Kidney (tissue), 14 donors: Measurements from ENCODE around the gene TAF6. TPM values are rescaled to one million over a fixed set of nuclear protein-coding genes. Genes with fewer than 3 reads are reported as not detected.

Experiments used
- DNase-seq, 5 donors: peaks; one replicate each; pipeline ENCODE4 v3.0.0-alpha.2; 2013 to 2020
- FAIRE-seq: peaks from 2 replicates; lab custom pipeline; 2012; peaks lifted over from hg19 to GRCh38; lab: Jason Lieb, UNC
- H3K27ac ChIP-seq, 2 donors: one replicate each; pipeline ENCODE4 v1.7.0; 2013; ENCODE audit warnings: low read depth in 2 of 2, low read length in 2 of 2, inconsistent platforms in 1 of 2
- H3K27me3 ChIP-seq: one replicate; pipeline ENCODE4 v1.7.1; 2013; ENCODE audit warnings: low read length, inconsistent platforms; ENCODE audit not compliant: control insufficient read depth, insufficient read depth
- H3K36me3 ChIP-seq, 3 donors: one replicate each; pipeline versions ENCODE4 v1.7.0 to v1.7.1; 2013; ENCODE audit warnings: low read length in 3 of 3, control low read depth in 1 of 3, inconsistent platforms in 1 of 3; ENCODE audit not compliant: insufficient read depth in 3 of 3, control insufficient read depth in 2 of 3
- H3K4me1 ChIP-seq, 3 donors: one replicate each; pipeline versions ENCODE4 v1.7.0 to v1.7.1; 2013; ENCODE audit warnings: low read length in 3 of 3, inconsistent platforms in 1 of 3, low read depth in 1 of 3; ENCODE audit not compliant: control insufficient read depth in 2 of 3, insufficient read depth in 2 of 3
- H3K4me3 ChIP-seq, 3 donors: one replicate each; pipeline versions ENCODE4 v1.7.0 to v1.8.1; 2013; ENCODE audit warnings: low read length in 3 of 3, control low read depth in 1 of 3, inconsistent platforms in 1 of 3
- H3K9ac ChIP-seq, 3 donors: one replicate each; pipeline versions ENCODE4 v1.7.0 to v1.7.1; 2013; ENCODE audit warnings: low read length in 3 of 3, control low read depth in 1 of 3, inconsistent platforms in 1 of 3
- H3K9me3 ChIP-seq, 3 donors: one replicate each; pipeline versions ENCODE4 v1.7.0 to v1.7.1; 2013; ENCODE audit warnings: low read length in 3 of 3, control low read depth in 1 of 3, inconsistent platforms in 1 of 3; ENCODE audit not compliant: control insufficient read depth in 2 of 3, insufficient read depth in 1 of 3
- CTCF ChIP-seq: IDR thresholded peaks from 3 replicates; pipeline ENCODE4 v1.5.1; 2012; ENCODE audit warnings: mild to moderate bottlenecking, moderate library complexity, borderline replicate concordance; ENCODE audit not compliant: insufficient read depth; ENCODE audit errors: extremely low read depth
- intact Hi-C: fragments of 100-400 bp; cut with DNase I; formaldehyde crosslinking; loops from one replicate; pipeline ENCODE4 v1.11.1; 2022
- polyA plus RNA-seq: library from polyadenylated mRNA; stranded (reverse); fragments of 350-450 nt; fragmentation: Illumina TruSeq; extraction: RNeasy Lipid Tissue Mini Kit (QIAGEN cat#74804); gene quantifications from one replicate; pipeline ENCODE4 v1.2.3, GENCODE V29; 2014; ENCODE audit warnings: low read depth, low replicate concordance; ENCODE audit not compliant: insufficient read depth
- total RNA-seq: library from RNA; stranded (reverse); fragmentation: NEBNext Ultra II Directional; extraction: Animal tissue kit (Norgen Biotek cat#: 25700); gene quantifications from one replicate; pipeline ENCODE4 v1.2.1, GENCODE V29; 2021
- donor health status: control.
- donor health status: control.
- donor health status: control.
- donor health status: control.
- donor health status: control.
- donor health status: DM: yes; HTN: yes; CAD: no.
- donor health status: Normal renal cell carcinoma (clear cell type).

TAF6 gene
- total and polyA plus RNA-seq, 2 donors from 2014 or later = 41.3 to 62.7 TPM

GRCh38 chr7:100118388-100119071 lies 628 bp downstream of the TAF6 start:
- intact Hi-C loops = no loop called here
- no peaks in the 10 kb centered on the region for H3K9me3 ChIP-seq

GRCh38 chr7:100115026-100115425 lies 4.1 kb downstream of the TAF6 start:
- Histone ChIP-seq H3K36me3 (peaks cover 0 to 11% (median 5%) of the 10 kb centered on the region in 3 donors), H3K4me3 (no peak overlapping the region), H3K9ac (no peak overlapping the region), H3K27me3 (no peaks in the 10 kb centered on the region), H3K4me1 (peaks cover 0 to 6% (median 4%) of the 10 kb centered on the region in 3 donors), H3K27ac (no peak overlapping the region), H3K9me3 (no peaks in the 10 kb centered on the region)
- intact Hi-C loops = no loop called here
- DNase-seq = no peak
- FAIRE-seq = no peak
- TF ChIP-seq CTCF = no peak

More at GRCh38 chr7:100118388-100119071, 628 bp downstream of the TAF6 start:
- peaks cover 0 to 13% (median 11%) of the 10 kb centered on the region in 3 donors for H3K4me1 ChIP-seq
- H3K36me3 ChIP-seq = peaks cover 0 to 6% (median 4%) of the 10 kb centered on the region in 3 donors
- FAIRE-seq (no peak), DNase-seq (peak in 1 of 5 donors; percentile 45)
- no peaks in the 10 kb centered on the region for H3K27me3 ChIP-seq
- no peak overlapping the region for H3K27ac ChIP-seq
- TF ChIP-seq CTCF = no peak
- peak overlapping the region; percentile 72 to 96 (median 85) for H3K4me3 ChIP-seq
- H3K9ac ChIP-seq = peak overlapping the region; percentile 37 to 72 (median 67)

GRCh38 chr7:100111914-100112313 lies 7.2 kb downstream of the TAF6 start:
- no peaks in the 10 kb centered on the region for H3K9me3 ChIP-seq
- no peak overlapping the region for H3K27ac ChIP-seq
- H3K4me1 ChIP-seq = no peaks in the 10 kb centered on the region
- intact Hi-C loops = no loop called here
- H3K27me3 ChIP-seq = no peaks in the 10 kb centered on the region
- no peak overlapping the region for H3K4me3 ChIP-seq
- no peak for TF ChIP-seq CTCF
- no peak for FAIRE-seq
- DNase-seq = no peak
- H3K36me3 ChIP-seq = peaks cover 0 to 12% (median 11%) of the 10 kb centered on the region in 3 donors
- no peak overlapping the region for H3K9ac ChIP-seq
